PC-9 (cell line): ENCODE results near the gene LRRC59.

Experiments used
- CTCF ChIP-seq: fragments of 200-600 bp; sonication (generic); conservative IDR thresholded peaks from 2 replicates; pipeline ENCODE4 v1.6.1; 2017; ENCODE audit warnings: mixed run types, antibody characterized with exemption, mild to moderate bottlenecking, moderate library complexity
- EZH2 ChIP-seq: fragments of 200-600 bp; sonication (generic); IDR thresholded peaks from 2 replicates; pipeline ENCODE4 v1.8.0; 2017; ENCODE audit warnings: antibody characterized with exemption, low read depth

DNA sequence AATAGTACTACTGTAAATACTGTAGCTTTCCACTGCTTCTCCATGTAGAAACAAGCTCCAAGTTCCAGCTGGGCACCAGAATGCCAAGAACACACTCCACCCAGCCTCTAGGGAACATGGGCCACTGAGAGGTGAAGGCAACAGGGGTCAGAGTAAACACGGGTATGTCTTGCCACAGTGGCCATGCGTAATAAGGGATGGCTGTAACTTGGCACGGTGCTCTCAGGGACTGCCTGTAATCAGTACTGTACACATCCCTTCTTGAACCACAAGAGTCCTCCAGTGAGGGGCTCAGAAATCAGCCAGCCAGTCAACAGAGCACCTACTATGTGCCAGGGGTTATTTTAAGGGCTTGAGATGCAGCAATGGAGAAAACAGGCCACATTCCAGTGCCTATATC, 10.8 kb downstream of the LRRC59 start:
- TF ChIP-seq CTCF: no peak
- TF ChIP-seq EZH2: no peak
